Activated CD4-positive, alpha-beta T cell treated with anti-CD3 and anti-CD28 coated beads, Interleukin-10, Interleukin-2, amounts not matched to agents 100 ng/mL and 50 ng/mL, durations not matched to agents 16 hours and 8 hours (primary cell): Measurements from ENCODE around the gene ZNF880.
"Not testable (repeated sequence)": the region's sequence is repeated elsewhere in the genome, so short reads cannot be mapped to it uniquely, and the experiment has no call there.

Experiments
- DNase-seq: peaks from one replicate; pipeline ENCODE4 v3.0.0-alpha.2; 2020

Gene ZNF880

GRCh38 chr19:52369559-52370340 is at the start of gene ZNF880:
Gene ZNF880, plus strand, starts transcription at chr19:52369923. Its CDS starts 43 bp downstream, at chr19:52369966.
- DNase-seq: peak; percentile 84

GRCh38 chr19:52322429-52322828 is 47.3 kb upstream of the ZNF880 start:
- DNase-seq: no peak

- no peak for DNase-seq
Measured at GRCh38 chr19:52331757-52332156, 38.0 kb upstream of the ZNF880 start.

- DNase-seq: no peak
Measured at GRCh38 chr19:52335768-52336116, 34.0 kb upstream of the ZNF880 start.

GRCh38 chr19:52336117-52336790 is 33.5 kb upstream of the ZNF880 start, which contains the start of gene ZNF610:
Gene ZNF610, plus strand, starts transcription at chr19:52336243. Its CDS starts 12,930 bp downstream, at chr19:52349173.
- peak; percentile 84 for DNase-seq

GRCh38 chr19:52336791-52337381 is 32.8 kb upstream of the ZNF880 start:
- DNase-seq: no peak

GRCh38 chr19:52339022-52339421 is 30.7 kb upstream of the ZNF880 start:
- DNase-seq: not testable (repeated sequence)

- DNase-seq: peak; percentile 23
Measured at GRCh38 chr19:52343548-52343947, 26.2 kb upstream of the ZNF880 start.

GRCh38 chr19:52345162-52345561 is 24.6 kb upstream of the ZNF880 start:
- DNase-seq: no peak

- DNase-seq: no peak
Measured at GRCh38 chr19:52351512-52351911, 18.2 kb upstream of the ZNF880 start.

GRCh38 chr19:52366414-52366824 is 3.3 kb upstream of the ZNF880 start:
- no peak for DNase-seq

- no peak for DNase-seq
Measured at GRCh38 chr19:52370341-52370710, 603 bp downstream of the ZNF880 start.

- DNase-seq: no peak
Measured at GRCh38 chr19:52391135-52391534, 21.4 kb downstream of the ZNF880 start.

GRCh38 chr19:52397310-52398080 is 27.8 kb downstream of the ZNF880 start, which contains the start of gene ZNF528:
Gene ZNF528, plus strand, starts transcription at chr19:52397849. Its CDS starts 4,165 bp downstream, at chr19:52402014.
- DNase-seq: peak; percentile 88

GRCh38 chr19:52398081-52398441 is 28.3 kb downstream of the ZNF880 start:
- DNase-seq: no peak

- no peak for DNase-seq
Measured at GRCh38 chr19:52410276-52410675, 40.6 kb downstream of the ZNF880 start.

GRCh38 chr19:52415711-52416110 is 46.0 kb downstream of the ZNF880 start:
- no peak for DNase-seq

GRCh38 chr19:52428937-52429336 is 59.2 kb downstream of the ZNF880 start, which contains the start of gene ZNF534:
Gene ZNF534, plus strand, starts transcription at chr19:52429148. Its CDS starts 2,327 bp downstream, at chr19:52431475.
- no peak for DNase-seq
